ENCODE data around the gene USP8. TPM values are rescaled to one million over a fixed set of nuclear protein-coding genes. Genes with fewer than 3 reads are reported as not detected.
"Not testable (repeated sequence)": the region's sequence is repeated elsewhere in the genome, so short reads cannot be mapped to it uniquely, and the experiment has no call there.

The USP8 gene
- total RNA-seq (2014; rRNA removed; shearing (Covaris generic)), result 33.2 and 36.9 TPM in 2 replicates
- 27.7 and 48.4 TPM in 2 replicates for polyA plus RNA-seq (2015; cell fraction: cytosol; rRNA removed)
- polyA plus RNA-seq (2015; cell fraction: nucleus; rRNA removed), result 48.6 and 64.8 TPM in 2 replicates

DNA sequence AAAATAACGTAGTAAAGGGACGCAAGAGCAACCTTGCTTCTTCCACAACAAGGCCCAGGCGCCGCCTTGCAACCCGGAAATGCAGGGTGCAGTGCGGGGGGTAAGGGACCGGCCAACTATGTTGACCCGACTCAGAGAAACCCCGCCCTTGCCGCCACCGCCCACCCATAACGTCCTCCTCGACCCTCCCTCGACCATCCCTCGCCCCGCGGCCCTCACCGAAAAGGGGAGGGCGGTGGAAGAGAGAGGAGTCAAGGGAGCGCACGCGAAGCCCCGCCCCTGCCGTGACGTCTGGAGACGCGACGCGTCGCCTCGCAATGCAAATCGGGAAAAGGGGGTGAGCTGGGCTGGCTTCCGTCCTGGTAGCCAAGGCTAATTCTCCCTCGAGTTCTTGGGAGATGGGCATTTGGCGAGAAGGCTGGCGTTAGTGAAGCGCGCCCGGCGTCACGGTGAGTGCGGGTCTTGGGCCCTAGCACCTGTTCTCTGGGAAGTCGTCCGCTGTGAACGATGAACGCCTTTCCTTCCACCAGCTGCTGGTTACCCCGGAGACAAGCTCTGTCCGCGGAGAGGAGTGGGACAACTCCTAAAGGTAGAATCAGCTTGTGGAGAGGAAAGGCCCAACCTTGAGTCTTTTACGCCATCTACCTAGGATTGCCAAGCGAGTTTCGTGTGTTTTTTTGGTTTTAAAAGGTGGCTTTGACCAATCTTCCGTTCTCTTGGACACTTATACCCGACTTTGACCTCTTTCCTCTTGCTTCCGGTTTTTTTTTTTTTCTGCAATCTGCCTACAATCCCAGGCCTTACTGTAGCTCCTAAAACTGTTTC is at the start of gene USP8:
TSS of gene USP8 (plus strand) at position 340 of the 825 bp plus-strand sequence. CDS start 14,669 bp downstream, outside the sequence.
- peak; percentile 97 for DNase-seq (ENCODE audit: low read depth)

DNA sequence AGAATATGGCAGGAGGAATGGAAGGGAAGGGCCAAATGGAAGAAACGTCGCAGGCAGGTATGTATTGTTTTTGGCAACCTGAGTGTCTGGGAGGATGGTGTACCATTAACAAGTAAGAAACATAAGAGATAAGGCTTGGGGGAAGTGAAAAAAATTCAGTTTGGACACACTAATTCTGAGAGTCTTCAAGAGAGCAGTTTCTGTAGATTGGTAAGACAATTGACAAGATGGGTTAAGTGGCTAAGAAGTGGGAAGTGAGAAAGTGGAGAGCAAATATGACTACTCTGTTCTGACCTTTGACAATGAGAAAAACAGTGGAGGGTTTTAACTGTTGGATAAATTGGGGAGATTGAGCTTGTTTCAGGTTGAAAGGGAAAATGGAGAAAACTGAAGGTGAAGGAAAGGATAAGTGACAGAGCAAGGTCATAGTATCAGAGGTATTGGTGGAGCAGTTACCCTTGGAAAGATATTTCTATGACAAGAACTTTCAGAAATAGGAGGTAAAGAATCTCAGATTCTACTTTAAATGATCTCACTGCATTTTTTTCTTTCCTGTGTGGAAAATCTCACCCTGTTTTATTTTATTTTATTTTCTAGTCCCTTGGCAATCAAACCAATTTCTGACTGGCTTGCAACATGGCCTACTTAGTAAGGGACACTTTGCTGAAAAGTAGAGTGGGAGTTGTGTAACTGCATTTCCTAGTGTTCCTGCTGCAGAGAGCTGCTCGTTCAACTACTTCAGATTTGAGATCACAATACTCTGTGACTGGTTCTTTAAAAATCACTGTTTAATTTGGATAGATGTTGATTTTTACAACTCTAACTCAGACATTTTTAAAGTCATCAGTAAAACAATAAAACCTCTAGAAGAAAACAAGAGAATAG is 46.1 kb upstream of the USP8 start:
- no peak for DNase-seq (ENCODE audit: low read depth)

DNA sequence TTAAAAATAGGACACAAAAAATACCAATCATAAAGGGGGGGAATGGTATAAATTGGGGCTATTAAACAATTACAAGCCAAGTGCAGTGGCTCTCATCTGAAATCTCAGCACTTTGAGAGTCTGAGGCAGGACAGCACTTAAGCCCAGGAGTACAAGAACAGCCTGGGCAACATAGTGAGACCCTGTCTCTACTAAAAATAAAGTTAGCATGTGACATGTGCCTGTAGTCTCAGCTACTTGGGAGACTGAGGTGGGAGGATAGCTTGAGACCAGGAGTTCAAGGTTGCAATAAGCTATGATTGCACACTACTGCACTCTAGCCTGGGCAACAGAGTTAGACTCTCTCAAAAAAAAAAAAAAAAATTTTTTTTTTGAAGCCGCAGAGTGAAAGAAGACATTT is 45.4 kb upstream of the USP8 start:
- no peak for DNase-seq (ENCODE audit: low read depth)

DNA sequence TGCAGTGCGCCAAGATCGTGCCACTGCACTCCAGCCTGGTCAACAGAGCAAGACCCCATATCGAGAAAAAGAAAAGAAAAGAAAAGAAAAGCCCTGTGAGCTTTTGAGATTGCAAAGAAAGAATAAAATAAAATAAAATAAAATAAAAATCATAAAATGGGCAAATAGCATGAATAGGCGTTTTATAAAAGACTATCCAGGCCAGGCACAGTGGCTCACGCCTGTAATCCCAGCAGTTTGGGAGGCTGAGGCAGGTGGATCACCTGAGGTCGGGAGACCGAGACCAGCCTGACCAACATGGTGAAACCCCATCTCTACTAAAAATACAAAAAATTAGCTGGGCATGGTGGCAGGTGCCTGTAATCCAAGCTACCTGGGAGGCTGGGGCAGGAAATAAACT is 44.8 kb upstream of the USP8 start:
- DNase-seq (ENCODE audit: low read depth), result not testable (repeated sequence)

DNA sequence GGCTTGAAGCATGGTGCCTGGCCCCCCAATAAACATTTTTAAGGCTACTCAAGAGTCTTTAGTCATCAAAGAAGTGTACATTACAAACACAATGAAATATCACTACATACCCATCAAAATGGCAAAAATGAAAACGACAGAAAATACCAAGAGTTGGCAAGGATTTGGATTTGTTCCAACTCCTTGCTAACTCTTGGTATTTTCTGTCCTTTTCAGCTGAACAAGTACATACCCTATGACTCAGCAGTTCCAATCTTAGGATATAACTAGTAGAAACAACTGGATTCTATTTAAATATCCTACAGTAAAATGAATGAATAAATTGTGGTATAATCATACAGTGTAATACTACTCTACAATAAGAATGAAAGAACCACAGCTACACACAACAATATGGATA is 44.1 kb upstream of the USP8 start:
- no peak for DNase-seq (ENCODE audit: low read depth)

DNA sequence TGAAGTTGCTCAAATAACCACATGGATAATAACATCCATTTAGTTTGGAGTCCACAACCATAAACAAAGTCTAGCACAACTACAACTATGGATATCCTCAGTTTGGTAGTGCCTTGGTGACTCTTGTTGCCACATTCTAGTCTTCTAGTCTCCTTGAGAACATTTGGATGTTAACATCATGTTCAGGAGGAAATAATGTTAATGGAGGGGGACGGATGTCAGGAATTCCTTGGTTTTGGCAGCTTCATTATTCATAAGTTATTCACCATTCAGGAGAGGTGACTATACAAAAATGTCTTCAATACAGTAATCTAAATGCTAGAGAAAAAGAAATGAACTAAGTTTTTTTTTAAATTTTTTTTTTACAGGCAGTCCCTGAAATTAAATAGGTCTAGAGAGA is 42.8 kb upstream of the USP8 start:
- no peak for DNase-seq (ENCODE audit: low read depth)

DNA sequence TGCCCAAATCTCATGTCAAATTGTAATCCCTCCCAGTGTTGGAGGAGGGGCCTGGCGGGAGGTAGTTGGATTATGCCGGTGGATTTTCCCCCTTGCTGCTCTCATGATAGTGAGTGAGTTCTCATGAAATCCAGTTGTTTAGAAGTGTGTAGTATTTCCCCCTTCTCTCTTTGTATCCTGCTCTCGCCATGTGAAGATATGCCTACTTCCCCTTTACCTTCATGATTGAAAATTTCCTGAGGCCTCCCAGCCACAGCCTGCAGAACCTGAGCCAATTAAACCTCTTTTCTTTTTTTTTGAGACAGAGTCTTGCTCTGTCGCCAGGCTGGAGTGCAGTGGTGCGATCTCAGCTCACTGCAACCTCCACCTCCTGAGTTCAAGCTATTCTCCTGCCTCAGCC is 41.8 kb upstream of the USP8 start:
- not testable (repeated sequence) for DNase-seq (ENCODE audit: low read depth)

DNA sequence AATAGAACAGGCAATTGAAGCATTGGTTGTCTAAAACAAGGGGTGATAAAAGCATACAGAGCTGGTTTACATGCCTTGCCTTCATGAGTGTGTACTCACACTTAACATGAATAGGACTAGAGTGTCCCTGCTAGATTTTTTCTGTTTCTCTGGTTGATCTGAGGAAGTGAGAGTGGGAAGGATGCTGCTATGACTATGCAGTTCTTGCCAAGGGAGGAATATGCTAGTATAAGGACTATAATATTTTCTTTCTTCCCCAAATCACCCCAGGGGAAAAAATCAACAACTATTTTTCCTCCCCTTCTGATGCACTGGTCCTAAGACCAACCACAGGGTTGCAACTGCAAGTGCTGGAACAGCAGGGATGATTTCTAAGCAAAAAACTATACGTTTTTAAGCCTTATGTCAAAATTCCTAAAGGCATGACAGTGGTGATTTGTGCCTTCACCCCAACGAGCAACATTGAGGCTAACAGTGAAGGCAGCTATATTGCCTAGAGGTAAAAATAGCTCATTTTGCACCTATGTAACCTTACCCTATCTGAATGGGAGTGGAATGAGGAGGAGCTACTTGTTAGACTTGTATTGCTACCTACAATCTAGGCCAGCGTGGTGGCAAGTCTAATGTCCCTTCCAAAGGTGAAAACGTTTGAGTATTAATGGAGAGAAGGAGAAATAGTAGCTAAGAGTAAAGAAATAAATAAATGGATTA is 33.5 kb upstream of the USP8 start:
- DNase-seq (ENCODE audit: low read depth), result no peak

DNA sequence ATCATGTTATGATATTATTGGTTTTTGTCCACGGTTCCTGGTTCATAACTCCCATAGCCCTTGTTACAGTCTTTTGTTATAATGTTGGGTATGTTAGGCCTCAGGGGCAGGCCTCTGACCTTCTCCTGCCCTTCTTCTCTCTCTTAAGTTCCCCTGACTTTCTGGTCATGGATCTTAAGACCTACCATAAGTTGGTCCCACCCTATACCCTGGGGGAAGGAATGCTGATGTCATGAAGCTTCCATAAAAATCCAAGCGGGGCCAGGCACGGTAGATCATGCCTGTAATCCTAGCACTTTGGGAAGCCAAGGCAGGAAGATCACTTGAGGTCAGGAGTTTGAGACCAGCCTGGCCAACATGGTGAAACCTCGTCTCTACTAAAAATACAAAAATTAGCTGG is 32.6 kb upstream of the USP8 start:
- not testable (repeated sequence) for DNase-seq (ENCODE audit: low read depth)

DNA sequence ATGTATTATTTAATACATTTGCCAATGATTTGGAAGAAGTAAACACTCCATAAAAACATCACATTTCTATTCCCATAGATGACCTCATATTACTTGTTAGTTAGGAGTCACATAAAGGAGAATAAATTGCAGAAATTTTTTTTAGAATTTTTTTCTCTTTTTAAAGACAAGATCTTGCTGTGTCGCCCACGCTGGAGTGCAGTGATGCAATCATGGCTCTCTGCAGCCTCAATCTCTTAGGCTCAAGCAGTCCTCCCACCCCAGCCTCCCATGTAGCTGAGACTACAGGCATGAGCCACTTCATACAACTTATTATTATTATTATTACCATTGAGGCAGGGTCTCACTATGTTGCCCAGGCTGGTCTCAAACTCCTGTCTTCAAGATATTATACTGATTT is 12.3 kb upstream of the USP8 start:
- no peak for DNase-seq (ENCODE audit: low read depth)

DNA sequence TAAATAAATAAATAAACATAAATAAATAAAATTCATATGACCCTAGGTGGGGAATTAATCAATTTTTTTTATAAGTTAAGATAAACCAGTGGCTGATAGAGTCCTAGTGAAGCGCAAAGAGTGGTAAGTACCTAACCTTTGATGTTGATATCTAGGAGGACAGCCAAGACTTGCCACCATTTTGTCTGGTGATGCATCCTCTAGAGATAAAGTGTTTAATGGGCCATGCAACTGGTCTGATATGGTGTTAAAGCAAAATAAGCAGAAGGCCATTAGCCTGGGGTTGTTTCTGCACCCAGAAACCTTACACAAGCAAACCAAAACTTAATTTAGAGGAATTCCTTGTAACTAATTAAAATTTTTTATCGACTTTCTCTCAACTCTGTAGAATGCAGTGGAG is 9.6 kb upstream of the USP8 start:
- no peak for DNase-seq (ENCODE audit: low read depth)

DNA sequence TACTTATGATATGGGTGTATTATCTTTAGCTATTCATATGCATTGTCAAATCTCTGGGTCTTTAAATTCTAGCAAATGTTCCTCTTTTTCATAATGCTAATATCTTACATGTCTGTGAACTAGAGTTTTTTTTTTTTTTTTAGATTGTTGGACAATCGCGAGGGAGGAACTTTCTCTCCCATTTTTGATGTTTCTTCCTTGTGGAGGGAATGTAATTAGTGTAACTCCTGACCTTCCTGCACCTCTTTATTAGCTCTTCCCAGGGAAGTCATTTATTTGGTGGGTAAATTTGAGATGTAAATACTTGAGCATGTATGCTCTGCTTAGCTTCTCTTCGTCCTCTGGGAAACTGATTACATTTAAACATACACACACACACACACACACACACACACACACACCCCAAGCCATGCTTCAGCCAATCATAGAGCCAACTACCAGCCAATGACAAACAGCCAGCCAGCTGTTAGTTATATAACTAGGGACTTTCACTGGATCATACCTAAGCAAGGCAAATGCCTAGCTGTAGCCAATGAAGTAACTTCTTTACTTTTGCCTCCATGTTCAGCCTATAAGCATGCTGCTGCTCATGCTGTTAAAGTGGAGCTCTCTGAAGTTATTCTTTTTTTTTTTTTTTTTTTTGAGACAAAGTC is 8.3 kb upstream of the USP8 start:
- DNase-seq (ENCODE audit: low read depth), result peak; percentile 19

DNA sequence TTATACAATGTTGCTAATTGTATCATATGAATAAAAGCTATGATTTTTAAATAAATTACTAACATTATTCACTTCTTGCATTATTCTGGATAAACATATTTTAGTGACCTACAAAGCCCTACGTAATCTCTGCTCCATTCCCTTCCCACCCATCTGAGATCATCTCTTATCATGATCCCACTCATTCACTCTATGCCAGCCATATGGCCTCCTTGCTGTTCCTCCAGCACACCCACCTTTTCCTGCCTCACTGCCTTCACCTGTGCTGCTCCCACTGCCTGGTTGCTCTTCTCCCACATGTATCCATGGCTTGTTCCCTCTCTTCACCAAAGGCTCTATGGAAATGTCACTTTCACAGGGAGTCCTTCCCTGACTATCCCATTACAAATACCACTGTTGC is 7.3 kb upstream of the USP8 start:
- DNase-seq (ENCODE audit: low read depth), result no peak

DNA sequence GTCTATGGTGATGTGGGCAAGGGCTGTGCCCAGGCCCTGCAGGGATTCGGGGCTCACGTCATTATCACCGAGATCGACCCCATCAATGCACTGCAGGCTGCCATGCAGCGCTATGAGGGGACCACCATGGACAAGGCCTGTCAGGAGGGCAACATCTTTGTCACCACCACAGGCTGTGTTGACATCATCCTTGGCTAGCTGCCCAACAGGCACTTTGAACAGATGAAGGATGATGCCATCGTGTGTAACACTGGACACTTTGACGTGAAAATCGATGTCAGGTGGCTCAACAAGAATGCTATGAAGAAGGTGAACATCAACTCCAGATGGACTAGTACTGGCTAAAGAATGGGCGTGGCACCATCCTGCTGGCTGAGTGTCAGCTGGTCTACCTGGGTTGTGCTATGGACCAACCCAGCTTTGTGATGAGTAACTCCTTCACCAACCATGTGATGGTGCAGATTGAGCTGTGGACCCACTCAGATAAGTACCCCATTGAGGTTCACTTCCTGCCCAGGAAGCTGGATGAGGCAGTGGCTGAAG is 6.1 kb upstream of the USP8 start:
- DNase-seq (ENCODE audit: low read depth), result no peak

DNA sequence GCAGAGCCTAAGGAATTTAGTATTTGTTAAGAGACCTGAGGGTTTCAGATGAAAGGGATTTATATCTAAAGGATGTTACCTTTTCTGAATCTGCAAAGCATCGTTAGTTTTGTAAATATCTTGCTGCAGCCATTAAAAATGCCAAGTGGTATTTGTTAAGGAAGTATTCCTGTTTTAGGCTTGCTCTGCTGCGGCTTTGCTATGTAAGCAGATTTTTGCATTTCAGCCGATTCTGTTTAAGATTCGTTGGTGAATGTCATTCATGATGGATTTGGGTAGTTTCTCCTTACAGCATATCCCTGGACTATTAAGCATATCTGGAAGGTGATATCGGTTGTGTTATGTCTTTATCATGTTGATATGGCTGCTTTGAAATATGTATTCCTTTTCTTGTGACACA is 1.0 kb downstream of the USP8 start:
- DNase-seq (ENCODE audit: low read depth), result no peak

DNA sequence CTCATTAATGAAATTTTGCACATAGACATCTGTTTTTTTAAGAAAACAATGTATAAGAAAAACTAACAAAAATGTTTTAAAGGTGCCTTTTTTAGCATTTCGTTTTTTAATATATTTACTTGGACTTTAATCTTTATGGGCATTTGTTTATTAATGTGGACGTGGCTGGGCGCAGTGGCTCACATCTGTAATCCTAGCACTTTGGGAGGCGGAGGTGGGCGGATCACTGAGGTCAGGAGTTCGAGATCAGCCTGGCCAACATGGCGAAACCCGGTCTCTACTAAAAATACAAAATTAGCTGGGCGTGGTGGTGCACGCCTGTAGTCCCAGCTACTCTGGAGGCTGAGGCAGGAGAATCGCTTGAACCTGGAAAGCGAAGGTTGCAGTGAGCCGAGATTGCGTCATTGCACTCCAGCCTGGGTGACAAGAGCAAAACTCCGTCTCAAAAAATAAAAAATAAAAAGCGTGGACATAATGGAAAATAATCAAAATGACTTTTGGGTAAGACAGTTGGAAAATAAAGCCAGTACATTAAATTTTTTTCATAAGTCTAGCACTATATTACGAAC is 1.6 kb downstream of the USP8 start:
- DNase-seq (ENCODE audit: low read depth), result not testable (repeated sequence)

DNA sequence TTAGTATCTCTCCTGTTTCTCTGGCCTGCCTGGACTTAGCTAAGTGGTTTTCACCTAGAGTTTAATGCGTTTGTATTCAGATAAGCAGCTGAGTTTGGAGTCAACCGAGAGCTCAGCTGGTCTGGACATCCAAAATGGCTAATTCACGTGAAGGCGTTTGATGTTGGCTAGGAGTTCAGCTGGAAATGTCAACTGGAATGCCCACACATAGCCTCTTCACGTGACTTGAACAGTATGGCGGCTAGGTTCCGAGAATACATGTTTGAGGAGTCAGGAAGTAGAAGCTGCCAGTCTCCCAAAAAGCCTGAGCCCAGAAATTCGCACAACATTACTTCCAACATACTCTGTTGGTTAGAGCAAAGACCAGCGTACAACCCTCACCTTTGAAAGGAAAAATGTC is 2.2 kb downstream of the USP8 start:
- no peak for DNase-seq (ENCODE audit: low read depth)

DNA sequence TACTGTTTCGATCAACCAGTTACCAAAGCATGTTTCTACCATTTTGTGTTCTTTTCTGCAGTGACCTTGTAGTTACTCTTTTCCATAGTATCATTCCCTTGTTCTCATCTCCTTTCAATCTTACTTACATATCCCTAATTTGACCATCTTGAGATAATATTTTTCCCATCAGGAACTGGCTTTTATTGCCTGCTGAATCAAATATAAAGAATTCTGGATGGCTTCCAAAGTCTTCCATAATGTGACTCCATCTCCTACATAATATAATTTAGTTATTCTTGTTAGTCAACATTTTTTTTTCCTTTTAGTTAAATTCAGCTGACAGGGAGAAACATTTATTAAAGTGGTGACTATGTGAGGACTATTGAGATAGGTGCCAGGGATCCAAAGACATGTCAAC is 7.0 kb downstream of the USP8 start:
- DNase-seq (ENCODE audit: low read depth), result no peak

DNA sequence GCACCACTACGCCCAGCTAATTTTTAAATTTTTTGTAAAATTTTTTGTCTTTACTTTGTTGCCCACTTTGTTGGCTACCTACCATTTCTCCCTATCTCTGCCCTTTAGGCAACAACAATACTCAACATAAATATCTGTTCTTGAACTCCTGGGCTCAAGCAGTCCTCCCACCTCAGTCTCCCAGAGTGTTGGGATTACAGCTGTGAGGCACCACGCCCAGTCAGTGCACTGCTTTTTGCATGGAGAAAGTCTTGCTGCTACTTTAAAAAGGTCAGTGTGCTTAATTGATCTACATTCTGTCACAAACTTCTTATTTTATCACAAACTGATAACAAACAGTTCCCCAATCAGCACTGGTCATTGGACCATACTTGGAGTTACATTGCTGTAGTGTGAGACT is 8.0 kb downstream of the USP8 start:
- DNase-seq (ENCODE audit: low read depth), result no peak

DNA sequence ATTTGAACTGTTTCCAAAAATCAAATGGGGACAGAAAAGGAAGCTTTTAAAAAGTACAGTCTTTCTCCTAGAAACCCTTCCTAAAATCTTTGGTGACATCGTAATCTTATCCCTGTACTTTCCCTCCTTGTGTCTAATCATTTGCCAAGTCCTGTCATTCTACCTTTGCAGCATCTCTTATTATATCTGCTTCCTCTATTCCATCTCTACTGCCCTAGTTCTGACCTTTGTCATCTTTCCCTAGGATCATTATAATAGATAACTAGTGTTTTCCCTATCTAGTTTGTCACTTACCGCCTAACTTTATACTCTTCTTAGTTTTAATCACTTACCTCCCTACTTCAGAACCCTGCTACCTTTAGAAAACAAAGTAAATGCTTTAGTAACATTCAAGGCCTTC is 11.6 kb downstream of the USP8 start:
- no peak for DNase-seq (ENCODE audit: low read depth)
